NCI-H446 treated with DMSO at 0.1 percent for 48 hours (cell line): ENCODE data around the gene MIGA2.
"Not testable (repeated sequence)": the region's sequence is repeated elsewhere in the genome, so short reads cannot be mapped to it uniquely, and the experiment has no call there.

Experiments
- DNase-seq: peaks from one replicate; lab custom pipeline; 2025; lab: John Stamatoyannopoulos, UW

The MIGA2 gene, protein sequence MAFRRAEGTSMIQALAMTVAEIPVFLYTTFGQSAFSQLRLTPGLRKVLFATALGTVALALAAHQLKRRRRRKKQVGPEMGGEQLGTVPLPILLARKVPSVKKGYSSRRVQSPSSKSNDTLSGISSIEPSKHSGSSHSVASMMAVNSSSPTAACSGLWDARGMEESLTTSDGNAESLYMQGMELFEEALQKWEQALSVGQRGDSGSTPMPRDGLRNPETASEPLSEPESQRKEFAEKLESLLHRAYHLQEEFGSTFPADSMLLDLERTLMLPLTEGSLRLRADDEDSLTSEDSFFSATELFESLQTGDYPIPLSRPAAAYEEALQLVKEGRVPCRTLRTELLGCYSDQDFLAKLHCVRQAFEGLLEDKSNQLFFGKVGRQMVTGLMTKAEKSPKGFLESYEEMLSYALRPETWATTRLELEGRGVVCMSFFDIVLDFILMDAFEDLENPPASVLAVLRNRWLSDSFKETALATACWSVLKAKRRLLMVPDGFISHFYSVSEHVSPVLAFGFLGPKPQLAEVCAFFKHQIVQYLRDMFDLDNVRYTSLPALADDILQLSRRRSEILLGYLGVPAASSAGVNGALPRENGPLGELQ

GRCh38 chr9:129036241-129036922 lies at the start of gene MIGA2:
Gene MIGA2 (plus strand): TSS chr9:129036626. CDS start chr9:129040595, 3,969 bp downstream.
- DNase-seq: peak; percentile 95

- no peak for DNase-seq
Measured at GRCh38 chr9:128986671-128987070, 49.8 kb upstream of the MIGA2 start.

GRCh38 chr9:128987805-128988204 lies 48.6 kb upstream of the MIGA2 start:
- DNase-seq: no peak

- no peak for DNase-seq
Measured at GRCh38 chr9:128992995-128993394, 43.4 kb upstream of the MIGA2 start.

- no peak for DNase-seq
Measured at GRCh38 chr9:128995791-128996190, 40.6 kb upstream of the MIGA2 start.

DNA sequence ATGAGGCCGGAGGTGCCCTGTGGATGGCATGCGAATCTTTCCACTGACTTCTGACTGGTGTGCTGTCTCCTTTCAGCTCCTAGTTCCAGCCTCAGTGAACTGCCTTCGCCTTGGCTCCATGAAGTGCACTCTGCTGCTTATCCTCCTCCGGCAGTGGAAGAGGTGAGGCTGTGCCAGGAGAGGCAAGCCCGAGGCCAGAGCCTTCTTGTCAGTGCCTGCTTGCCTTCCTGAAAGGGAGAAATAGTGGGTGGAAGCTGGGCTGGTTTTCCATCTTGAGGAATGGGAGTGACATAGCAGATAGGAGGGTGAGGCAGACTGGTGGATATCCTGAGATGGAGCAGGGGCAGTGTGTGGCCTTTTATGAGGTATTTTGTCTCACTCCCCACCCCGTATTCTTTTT lies 38.0 kb upstream of the MIGA2 start:
- no peak for DNase-seq

- DNase-seq: no peak
Measured at GRCh38 chr9:128999581-129000206, 36.7 kb upstream of the MIGA2 start.

- no peak for DNase-seq
Measured at GRCh38 chr9:129001504-129002325, 34.7 kb upstream of the MIGA2 start.

GRCh38 chr9:129002992-129003391 lies 33.4 kb upstream of the MIGA2 start:
- no peak for DNase-seq

- DNase-seq: not testable (repeated sequence)
Measured at GRCh38 chr9:129004173-129004572, 32.3 kb upstream of the MIGA2 start.

- DNase-seq: no peak
Measured at GRCh38 chr9:129005336-129005997, 31.0 kb upstream of the MIGA2 start.

GRCh38 chr9:129006328-129007034 lies 29.9 kb upstream of the MIGA2 start:
- DNase-seq: no peak

DNA sequence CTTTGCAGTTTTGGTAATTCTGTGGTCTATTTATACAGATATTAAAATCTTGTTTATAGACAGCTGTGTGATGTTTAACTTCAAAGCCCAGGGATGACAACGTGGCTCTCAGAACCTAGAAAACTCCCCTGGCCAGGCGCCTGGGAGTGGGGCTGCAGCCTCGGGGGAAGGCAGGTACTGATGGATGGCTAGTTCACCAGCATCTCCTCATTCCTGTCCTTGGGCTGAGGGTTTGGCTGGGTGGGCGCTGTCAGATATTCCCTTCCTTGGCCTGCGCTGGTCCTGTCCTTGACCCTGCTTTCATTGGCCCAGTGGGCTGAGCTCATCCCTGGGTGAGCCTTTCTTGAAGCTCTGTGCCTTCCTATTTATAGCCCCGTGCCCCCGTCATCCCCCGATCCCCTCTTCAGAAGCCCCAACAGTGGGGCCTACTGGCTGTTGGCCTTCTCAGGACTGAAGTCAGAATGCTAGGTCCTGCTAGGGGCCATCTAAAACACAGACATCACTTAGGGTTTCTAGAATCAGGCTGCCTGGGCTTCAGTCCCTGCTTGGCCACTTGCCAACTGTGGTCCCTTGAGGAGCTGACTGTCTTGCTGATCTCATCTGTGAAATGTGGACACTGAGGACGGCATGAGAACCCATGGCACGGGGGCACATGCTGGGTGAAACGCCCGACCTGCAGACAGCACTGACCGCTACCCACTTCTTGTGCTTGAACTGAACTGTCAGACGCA lies 29.2 kb upstream of the MIGA2 start:
- no peak for DNase-seq

DNA sequence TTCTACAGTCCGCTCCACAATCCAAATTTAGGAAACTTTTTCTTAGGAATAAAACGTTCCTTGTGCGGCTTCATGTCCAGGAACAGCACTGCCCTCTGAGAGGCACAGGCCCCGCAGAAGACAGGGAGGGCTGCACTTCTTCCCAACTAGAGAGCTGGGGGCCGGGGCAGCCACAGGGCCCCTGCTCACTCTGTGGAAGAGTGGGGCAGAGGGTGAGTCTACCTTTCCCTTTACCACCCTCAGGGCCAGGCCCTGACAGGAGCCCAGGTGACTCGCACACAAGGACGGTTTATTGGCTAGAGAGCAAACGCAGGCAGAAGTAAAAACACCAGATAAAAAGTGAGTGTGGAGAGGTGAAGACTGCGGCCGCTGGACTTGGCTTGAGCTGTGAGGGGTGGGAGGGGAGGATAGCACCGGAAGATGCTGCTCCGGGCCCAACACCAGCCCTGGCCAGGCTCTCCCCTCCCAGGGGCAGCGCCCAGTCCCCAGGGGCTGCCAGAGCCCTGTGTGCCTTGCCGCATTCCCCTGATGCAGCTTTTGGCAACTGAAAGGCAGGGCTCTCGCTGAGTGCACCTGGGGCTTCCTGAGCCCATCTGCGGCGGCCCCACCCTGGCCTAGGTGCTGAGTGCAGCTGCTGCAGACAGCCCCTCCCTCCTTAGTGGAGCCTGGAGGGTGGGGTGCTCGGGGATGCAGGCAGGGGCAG lies 28.5 kb upstream of the MIGA2 start:
- DNase-seq: no peak

DNA sequence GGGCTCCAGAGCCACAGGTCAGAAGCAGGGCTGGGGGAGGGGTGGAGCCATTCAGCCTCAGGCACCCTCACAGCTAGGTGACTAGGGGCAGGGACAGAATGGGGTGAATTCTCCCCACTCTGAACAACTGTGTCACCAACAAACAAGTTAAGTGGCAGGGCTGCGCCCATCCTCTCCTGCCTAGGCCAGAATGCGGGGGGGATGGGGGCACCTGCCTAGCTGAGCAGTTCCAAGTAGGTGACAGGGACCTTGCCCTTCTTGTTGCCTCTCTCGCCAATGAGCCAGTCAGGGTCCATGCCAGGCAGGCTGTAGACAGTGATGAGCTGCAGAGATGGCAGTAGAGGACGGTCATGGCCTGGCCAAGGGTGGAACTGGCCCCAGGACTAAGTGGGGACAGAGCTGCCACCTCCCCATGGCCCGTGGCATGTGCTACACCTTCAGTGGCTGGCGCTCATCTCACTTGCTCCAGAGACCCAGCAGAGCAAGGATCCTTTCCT lies 27.9 kb upstream of the MIGA2 start:
- DNase-seq: no peak

- no peak for DNase-seq
Measured at GRCh38 chr9:129008986-129009583, 27.3 kb upstream of the MIGA2 start.

DNA sequence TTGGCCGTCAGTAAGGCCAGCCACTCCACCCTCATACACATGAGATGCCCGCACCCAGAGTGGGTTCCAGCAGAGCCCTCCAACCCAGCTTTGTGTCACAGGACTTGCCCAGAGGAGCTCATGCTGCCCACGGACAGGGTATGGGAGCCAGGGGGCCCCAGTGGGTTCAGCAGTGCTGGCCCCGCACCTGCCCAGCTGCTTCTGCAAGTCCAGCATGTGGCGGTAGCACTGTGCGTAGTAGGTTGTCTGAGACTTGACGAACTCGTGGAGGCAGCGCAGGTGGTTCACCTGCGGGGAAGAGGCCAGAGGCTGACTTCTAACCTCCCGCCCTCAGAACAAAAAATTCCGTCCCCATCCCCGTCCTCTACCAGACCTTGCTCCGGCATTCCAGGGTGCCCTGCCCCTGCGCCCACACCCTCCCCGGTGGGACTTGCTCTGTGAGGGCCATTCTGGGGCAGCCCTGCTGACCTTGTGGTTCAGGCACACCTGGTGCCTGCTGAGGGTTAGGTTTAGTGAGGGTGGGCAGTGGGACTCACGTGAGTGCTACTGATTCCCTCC lies 26.8 kb upstream of the MIGA2 start:
- DNase-seq: no peak

GRCh38 chr9:129010267-129010975 lies 26.0 kb upstream of the MIGA2 start:
- no peak for DNase-seq
